IgD-negative memory B cell (primary cell): ENCODE data around the gene FAM78B. TPM values are rescaled to one million over a fixed set of nuclear protein-coding genes. Genes with fewer than 3 reads are reported as not detected.

Source experiments
- H3K27ac Mint-ChIP-seq, 3 donors: one replicate each; pipeline ENCODE4 v1.8.0; 2020 to 2022; ENCODE audit warnings: mild to moderate bottlenecking in 3 of 3, mixed read lengths in 3 of 3, moderate library complexity in 1 of 3
- H3K27me3 Mint-ChIP-seq: one replicate; pipeline ENCODE4 v1.8.0; 2021; ENCODE audit warnings: mixed read lengths
- H3K36me3 Mint-ChIP-seq: one replicate; pipeline ENCODE4 v1.8.0; 2020; ENCODE audit warnings: mild to moderate bottlenecking, mixed read lengths
- H3K4me1 Mint-ChIP-seq, 3 donors: one replicate each; pipeline ENCODE4 v1.8.0; 2020 to 2022; ENCODE audit warnings: mixed read lengths in 3 of 3, mild to moderate bottlenecking in 1 of 3
- H3K4me3 Mint-ChIP-seq, 4 donors: one replicate each; pipeline ENCODE4 v1.8.0; 2020 to 2022; ENCODE audit warnings: mild to moderate bottlenecking in 4 of 4, mixed read lengths in 4 of 4, moderate library complexity in 3 of 4
- H3K9me3 Mint-ChIP-seq, 3 donors: one replicate each; pipeline ENCODE4 v1.8.0; 2020 to 2021; ENCODE audit warnings: mixed read lengths in 3 of 3, mild to moderate bottlenecking in 1 of 3
- polyA plus RNA-seq: library from polyadenylated mRNA; unstranded; fragments of 300-500 nt; fragmentation: Illumina TruSeq; gene quantifications from one replicate; pipeline ENCODE4 v1.2.3, GENCODE V29; 2021

FAM78B gene
- 0.15 TPM for polyA plus RNA-seq

GRCh38 chr1:166166698-166167571, at the start of gene FAM78B:
Gene FAM78B (minus strand): TSS chr1:166167001. CDS start chr1:166166248, 753 bp downstream.
- no peaks in the 10 kb centered on the region for H3K36me3 Mint-ChIP-seq
- H3K4me1 Mint-ChIP-seq, result peaks cover 0 to 18% (median 13%) of the 10 kb centered on the region in 3 donors
- H3K27me3 Mint-ChIP-seq, result peaks cover 20% of the 10 kb centered on the region
- H3K4me3 Mint-ChIP-seq, result peak within 1 kb of the TSS; percentile 84 to 92 (median 91)
- H3K9me3 Mint-ChIP-seq, result no peaks in the 10 kb centered on the region
- H3K27ac Mint-ChIP-seq, result peak within 1 kb of the TSS; percentile 59 to 80 (median 65)

- Mint-ChIP-seq H3K27ac (no peak overlapping the region), H3K4me1 (peaks cover 0 to 2% (median 0%) of the 10 kb centered on the region in 3 donors), H3K9me3 (no peaks in the 10 kb centered on the region), H3K27me3 (peaks cover 3% of the 10 kb centered on the region), H3K36me3 (no peaks in the 10 kb centered on the region), H3K4me3 (no peak overlapping the region)
Measured at GRCh38 chr1:166202546-166202945, 35.7 kb upstream of the FAM78B start.

- H3K36me3 Mint-ChIP-seq, result no peaks in the 10 kb centered on the region
- H3K9me3 Mint-ChIP-seq, result peaks cover 0 to 2% (median 0%) of the 10 kb centered on the region in 3 donors
- no peak overlapping the region for H3K27ac Mint-ChIP-seq
- H3K4me3 Mint-ChIP-seq, result no peak overlapping the region
- H3K27me3 Mint-ChIP-seq, result peaks cover 3% of the 10 kb centered on the region
- H3K4me1 Mint-ChIP-seq, result peaks cover 0 to 2% (median 0%) of the 10 kb centered on the region in 3 donors
Measured at GRCh38 chr1:166200743-166201142, 33.9 kb upstream of the FAM78B start.

GRCh38 chr1:166197597-166197996, 30.8 kb upstream of the FAM78B start:
- H3K4me3 Mint-ChIP-seq, result no peak overlapping the region
- no peak overlapping the region for H3K27ac Mint-ChIP-seq
- H3K36me3 Mint-ChIP-seq, result no peaks in the 10 kb centered on the region
- H3K4me1 Mint-ChIP-seq, result no peaks in the 10 kb centered on the region
- peaks cover 5% of the 10 kb centered on the region for H3K27me3 Mint-ChIP-seq
- H3K9me3 Mint-ChIP-seq, result peaks cover 0 to 3% (median 0%) of the 10 kb centered on the region in 3 donors

GRCh38 chr1:166197141-166197540, 30.3 kb upstream of the FAM78B start:
- Mint-ChIP-seq H3K36me3 (no peaks in the 10 kb centered on the region), H3K4me1 (no peaks in the 10 kb centered on the region), H3K27me3 (peaks cover 6% of the 10 kb centered on the region), H3K9me3 (peaks cover 0 to 3% (median 0%) of the 10 kb centered on the region in 3 donors), H3K4me3 (no peak overlapping the region), H3K27ac (no peak overlapping the region)

GRCh38 chr1:166193057-166193698, 26.4 kb upstream of the FAM78B start:
- Mint-ChIP-seq H3K4me1 (no peaks in the 10 kb centered on the region), H3K9me3 (peaks cover 0 to 3% (median 0%) of the 10 kb centered on the region in 3 donors), H3K36me3 (peaks cover 1% of the 10 kb centered on the region), H3K4me3 (no peak overlapping the region), H3K27ac (no peak overlapping the region), H3K27me3 (peaks cover 10% of the 10 kb centered on the region)

GRCh38 chr1:166190400-166190799, 23.6 kb upstream of the FAM78B start:
- H3K27me3 Mint-ChIP-seq, result peaks cover 10% of the 10 kb centered on the region
- peaks cover 3% of the 10 kb centered on the region for H3K36me3 Mint-ChIP-seq
- H3K4me1 Mint-ChIP-seq, result no peaks in the 10 kb centered on the region
- H3K4me3 Mint-ChIP-seq, result no peak overlapping the region
- no peak overlapping the region for H3K27ac Mint-ChIP-seq
- H3K9me3 Mint-ChIP-seq, result peaks cover 0 to 1% (median 0%) of the 10 kb centered on the region in 3 donors

GRCh38 chr1:166189126-166189525, 22.3 kb upstream of the FAM78B start:
- Mint-ChIP-seq H3K36me3 (peaks cover 3% of the 10 kb centered on the region), H3K4me3 (no peak overlapping the region), H3K27ac (no peak overlapping the region), H3K4me1 (no peaks in the 10 kb centered on the region), H3K27me3 (peaks cover 16% of the 10 kb centered on the region), H3K9me3 (peaks cover 0 to 1% (median 0%) of the 10 kb centered on the region in 3 donors)

- Mint-ChIP-seq H3K36me3 (peaks cover 2% of the 10 kb centered on the region), H3K4me1 (no peaks in the 10 kb centered on the region), H3K27me3 (peaks cover 12% of the 10 kb centered on the region), H3K9me3 (peaks cover 0 to 2% (median 0%) of the 10 kb centered on the region in 3 donors), H3K27ac (no peak overlapping the region), H3K4me3 (no peak overlapping the region)
Measured at GRCh38 chr1:166185526-166185925, 18.7 kb upstream of the FAM78B start.

- Mint-ChIP-seq H3K4me1 (no peaks in the 10 kb centered on the region), H3K9me3 (peaks cover 0 to 2% (median 0%) of the 10 kb centered on the region in 3 donors), H3K27me3 (peaks cover 12% of the 10 kb centered on the region), H3K27ac (no peak overlapping the region), H3K4me3 (no peak overlapping the region), H3K36me3 (peaks cover 2% of the 10 kb centered on the region)
Measured at GRCh38 chr1:166184897-166185296, 18.1 kb upstream of the FAM78B start.

- peaks cover 0 to 2% (median 0%) of the 10 kb centered on the region in 3 donors for H3K9me3 Mint-ChIP-seq
- no peak overlapping the region for H3K4me3 Mint-ChIP-seq
- H3K27ac Mint-ChIP-seq, result no peak overlapping the region
- peaks cover 12% of the 10 kb centered on the region for H3K27me3 Mint-ChIP-seq
- H3K36me3 Mint-ChIP-seq, result peaks cover 2% of the 10 kb centered on the region
- H3K4me1 Mint-ChIP-seq, result no peaks in the 10 kb centered on the region
Measured at GRCh38 chr1:166184012-166184411, 17.2 kb upstream of the FAM78B start.

- Mint-ChIP-seq H3K4me3 (no peak overlapping the region), H3K36me3 (peaks cover 2% of the 10 kb centered on the region), H3K27ac (no peak overlapping the region), H3K9me3 (peaks cover 0 to 3% (median 0%) of the 10 kb centered on the region in 3 donors), H3K27me3 (peaks cover 12% of the 10 kb centered on the region), H3K4me1 (no peaks in the 10 kb centered on the region)
Measured at GRCh38 chr1:166182281-166182680, 15.5 kb upstream of the FAM78B start.

- no peak overlapping the region for H3K4me3 Mint-ChIP-seq
- H3K4me1 Mint-ChIP-seq, result no peaks in the 10 kb centered on the region
- H3K27ac Mint-ChIP-seq, result no peak overlapping the region
- no peaks in the 10 kb centered on the region for H3K36me3 Mint-ChIP-seq
- H3K27me3 Mint-ChIP-seq, result no peaks in the 10 kb centered on the region
- H3K9me3 Mint-ChIP-seq, result peaks cover 0 to 1% (median 0%) of the 10 kb centered on the region in 3 donors
Measured at GRCh38 chr1:166176416-166176815, 9.6 kb upstream of the FAM78B start.

- H3K9me3 Mint-ChIP-seq, result peaks cover 0 to 1% (median 0%) of the 10 kb centered on the region in 3 donors
- no peaks in the 10 kb centered on the region for H3K27me3 Mint-ChIP-seq
- no peak overlapping the region for H3K27ac Mint-ChIP-seq
- H3K4me1 Mint-ChIP-seq, result no peaks in the 10 kb centered on the region
- no peak overlapping the region for H3K4me3 Mint-ChIP-seq
- no peaks in the 10 kb centered on the region for H3K36me3 Mint-ChIP-seq
Measured at GRCh38 chr1:166175032-166175431, 8.2 kb upstream of the FAM78B start.

- Mint-ChIP-seq H3K27ac (no peak overlapping the region), H3K4me1 (no peaks in the 10 kb centered on the region), H3K36me3 (no peaks in the 10 kb centered on the region), H3K9me3 (peaks cover 0 to 1% (median 0%) of the 10 kb centered on the region in 3 donors), H3K27me3 (no peaks in the 10 kb centered on the region), H3K4me3 (no peak overlapping the region)
Measured at GRCh38 chr1:166174108-166174507, 7.3 kb upstream of the FAM78B start.
